Retina (tissue), 1 donor: ENCODE measurements around the gene TMEM156.
"Not testable (repeated sequence)": the region's sequence is repeated elsewhere in the genome, so short reads cannot be mapped to it uniquely, and the experiment has no call there.

Source experiments
- DNase-seq: peaks from one replicate; pipeline ENCODE4 v3.0.0-alpha.2; 2016

TMEM156 gene

DNA sequence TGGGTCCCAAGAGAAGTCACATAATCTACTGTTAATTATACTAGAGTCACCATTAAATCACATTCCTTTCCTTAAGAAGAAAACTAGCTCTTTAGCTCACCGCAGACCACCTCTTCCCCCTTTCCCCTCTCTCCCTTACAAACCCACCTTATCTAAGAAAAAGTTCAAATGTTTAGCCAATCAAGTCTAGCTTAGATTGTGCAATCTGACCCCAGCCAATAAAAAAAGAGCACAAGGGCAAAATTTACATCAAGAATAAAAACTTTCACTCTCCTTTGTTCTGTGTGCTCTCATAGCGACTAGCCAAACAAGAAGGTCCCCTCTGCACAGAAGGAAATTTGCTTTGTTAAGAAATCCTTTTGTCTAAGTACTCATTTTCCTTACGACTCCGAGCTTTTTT is 76.3 kb downstream of the TMEM156 start:
- no peak for DNase-seq

DNA sequence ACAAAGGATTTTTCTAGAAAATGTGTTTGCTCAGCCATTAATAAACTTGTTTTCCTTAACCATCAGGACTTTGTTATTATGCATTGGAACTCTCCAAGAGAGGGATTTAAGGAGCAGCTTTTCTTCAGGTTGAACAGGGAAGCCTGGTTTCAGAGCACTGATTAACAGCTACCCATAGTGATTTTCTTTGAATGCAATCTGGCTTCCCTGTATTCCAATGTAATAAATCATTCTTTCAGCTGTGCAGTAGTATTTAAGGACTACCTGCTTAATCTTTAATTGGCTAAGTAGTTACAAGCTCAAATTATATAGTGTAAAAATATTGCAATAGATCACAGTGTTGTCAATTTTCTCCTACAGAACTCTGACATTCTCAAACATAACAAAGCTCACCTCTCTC is 77.5 kb downstream of the TMEM156 start:
- no peak for DNase-seq

DNA sequence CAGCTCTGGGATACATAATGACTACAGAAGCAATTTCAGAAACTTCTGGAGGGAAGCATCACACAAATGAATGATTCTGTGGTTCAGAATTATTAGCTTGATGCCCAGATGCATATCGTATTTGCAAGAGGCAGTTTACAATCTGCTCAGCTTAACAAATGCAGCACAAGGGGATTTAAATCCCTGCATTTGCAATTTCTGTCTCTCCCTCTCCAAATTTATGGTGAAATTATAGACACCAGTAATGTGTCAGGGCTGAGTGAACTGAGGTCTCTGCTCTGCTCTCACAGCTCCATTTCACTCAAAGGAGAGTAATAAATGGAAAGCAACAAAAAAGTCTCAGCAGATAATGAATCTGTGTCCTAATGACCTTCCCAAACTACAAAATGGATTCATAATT is 80.2 kb downstream of the TMEM156 start:
- DNase-seq, result no peak

DNA sequence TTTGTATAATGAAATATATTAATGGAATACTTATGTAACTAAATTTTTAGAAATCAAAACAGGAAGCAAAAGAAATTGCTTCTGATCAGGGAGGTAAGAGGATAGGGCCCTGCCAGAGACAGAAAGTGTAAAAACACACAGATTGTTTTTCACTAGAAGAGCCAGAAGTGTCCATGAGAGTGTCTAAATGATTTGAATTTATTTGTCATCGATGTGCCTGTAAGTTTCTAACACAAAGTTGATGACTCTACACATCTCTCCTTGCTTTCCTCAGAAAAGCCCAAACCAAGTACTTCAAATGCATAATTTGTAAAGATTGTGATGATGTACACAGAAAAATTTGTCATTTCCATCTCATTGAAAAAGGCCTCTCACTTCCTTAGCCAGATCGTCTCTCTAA is 80.6 kb downstream of the TMEM156 start:
- no peak for DNase-seq

DNA sequence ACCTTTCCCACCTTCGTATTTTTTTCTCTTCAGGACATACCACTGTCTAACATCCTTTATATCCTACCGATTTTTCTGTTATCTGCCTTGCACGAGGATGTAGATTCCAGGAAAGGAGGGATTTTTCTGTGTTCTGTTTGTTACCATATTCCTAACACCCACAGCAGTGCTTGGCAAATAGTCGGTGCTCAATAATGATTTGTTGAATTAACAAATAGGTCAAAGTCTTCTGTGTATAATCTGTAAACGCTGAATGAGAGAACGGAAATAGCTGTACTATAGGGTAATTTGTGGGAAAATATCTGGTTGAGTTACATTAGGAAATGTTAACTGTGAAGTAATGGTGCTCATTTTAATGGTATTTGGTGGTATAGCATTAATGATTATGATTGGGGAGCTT is 81.5 kb downstream of the TMEM156 start:
- no peak for DNase-seq

DNA sequence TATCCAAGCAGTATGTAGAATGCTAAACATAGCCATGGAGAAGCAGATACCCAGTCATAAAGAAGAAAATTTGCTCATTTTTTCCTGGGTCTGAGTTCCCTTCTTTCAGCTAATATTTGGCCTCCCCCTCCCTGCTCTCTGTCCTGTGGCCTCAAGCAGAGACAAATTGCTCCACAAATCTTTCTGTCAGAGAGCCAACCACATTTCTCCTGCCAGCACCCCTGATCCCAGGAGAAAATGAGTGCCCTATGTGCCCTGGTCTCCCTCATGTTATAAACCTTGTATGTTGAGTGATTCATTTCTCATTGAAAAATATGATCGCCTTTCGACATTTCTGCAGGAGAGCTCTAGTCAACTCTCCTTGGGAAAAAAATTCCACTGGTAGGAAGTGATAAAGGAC is 82.0 kb downstream of the TMEM156 start:
- no peak for DNase-seq

DNA sequence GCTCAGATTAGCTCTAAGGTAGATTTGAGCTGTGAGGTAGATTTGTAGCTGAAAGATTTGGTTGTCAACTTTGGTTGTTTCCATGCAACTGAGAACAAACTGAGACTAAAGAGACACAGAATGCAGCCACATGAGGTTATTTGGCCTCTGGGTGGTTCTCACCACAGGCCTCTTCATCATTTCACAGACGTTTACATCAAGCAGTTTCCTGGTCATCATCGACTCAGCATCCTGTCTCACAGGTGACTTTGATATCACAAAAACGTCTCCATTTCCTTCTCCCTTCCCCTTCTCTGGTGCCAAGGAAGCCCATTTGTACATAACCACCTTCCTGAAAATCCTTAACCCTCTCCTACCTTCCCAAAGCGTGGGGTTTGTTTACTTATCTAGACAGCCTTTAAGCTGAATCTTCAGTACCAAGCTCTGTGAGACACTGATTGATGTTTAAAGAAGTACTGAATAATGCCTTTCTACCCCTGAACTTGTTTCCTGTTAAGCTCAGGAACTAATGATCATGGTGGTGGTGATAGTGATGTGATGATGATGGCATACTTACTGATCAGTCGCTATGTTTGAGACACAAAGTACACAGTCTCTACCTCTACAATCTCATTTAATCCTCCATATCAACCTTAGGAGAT is 82.7 kb downstream of the TMEM156 start:
- DNase-seq, result no peak

DNA sequence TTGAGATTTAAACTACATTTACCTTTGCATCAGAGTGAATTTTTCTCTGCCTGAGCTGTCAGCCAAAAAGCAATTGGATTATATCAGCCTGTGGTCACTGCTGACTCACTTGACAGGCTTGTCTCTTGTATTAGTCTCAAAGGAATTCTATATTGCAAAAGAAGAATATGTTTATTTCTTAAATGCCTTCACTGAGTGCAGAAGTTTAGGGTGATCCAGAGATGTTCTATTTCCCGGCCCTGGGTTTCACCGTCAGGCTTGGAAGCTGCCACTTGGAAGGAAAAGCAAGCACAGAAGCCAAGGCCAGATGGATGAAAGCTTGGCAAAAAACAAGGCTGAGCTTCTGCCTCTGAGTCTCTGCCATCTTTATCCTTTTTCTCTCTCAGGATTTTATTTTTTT is 83.7 kb downstream of the TMEM156 start:
- no peak for DNase-seq

DNA sequence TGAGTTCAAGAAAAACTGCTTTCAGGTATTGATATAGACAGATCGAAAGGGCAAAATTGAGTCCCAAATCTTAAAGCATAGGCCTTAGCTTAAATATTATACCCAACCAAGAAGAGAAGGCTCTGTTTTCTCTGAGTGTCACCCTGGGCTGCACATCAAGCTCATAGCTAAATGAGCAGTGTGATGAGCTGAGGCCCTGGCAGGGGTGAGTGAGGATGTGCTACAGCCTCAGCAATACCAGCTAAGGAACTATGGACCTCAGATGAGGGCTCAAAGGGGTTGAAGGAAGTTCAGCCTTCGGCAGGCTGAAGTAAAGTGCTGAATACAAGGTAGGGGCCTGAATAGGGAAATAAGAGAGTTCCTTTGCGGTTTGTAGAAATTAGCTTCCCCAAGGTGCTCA is 85.3 kb downstream of the TMEM156 start:
- DNase-seq, result no peak

DNA sequence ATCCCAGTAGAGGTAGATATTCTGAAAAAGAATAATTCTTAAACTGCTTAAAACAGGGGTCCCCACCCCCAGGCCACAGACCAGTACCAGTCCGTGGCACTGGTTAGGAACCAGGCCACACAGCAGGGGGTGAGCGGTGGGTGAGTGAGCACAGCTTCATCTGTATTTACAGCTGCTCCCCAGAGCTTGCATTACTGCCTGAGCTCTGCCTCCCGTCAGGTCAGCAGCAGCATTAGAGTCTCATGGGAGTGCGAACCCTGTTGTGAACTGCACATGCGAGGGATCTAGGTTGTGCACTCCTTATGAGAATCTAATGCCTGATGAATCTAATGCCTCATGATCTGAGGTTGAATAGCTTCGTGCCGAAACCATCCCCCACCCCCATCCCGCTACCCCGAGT is 87.8 kb downstream of the TMEM156 start:
- DNase-seq, result no peak

DNA sequence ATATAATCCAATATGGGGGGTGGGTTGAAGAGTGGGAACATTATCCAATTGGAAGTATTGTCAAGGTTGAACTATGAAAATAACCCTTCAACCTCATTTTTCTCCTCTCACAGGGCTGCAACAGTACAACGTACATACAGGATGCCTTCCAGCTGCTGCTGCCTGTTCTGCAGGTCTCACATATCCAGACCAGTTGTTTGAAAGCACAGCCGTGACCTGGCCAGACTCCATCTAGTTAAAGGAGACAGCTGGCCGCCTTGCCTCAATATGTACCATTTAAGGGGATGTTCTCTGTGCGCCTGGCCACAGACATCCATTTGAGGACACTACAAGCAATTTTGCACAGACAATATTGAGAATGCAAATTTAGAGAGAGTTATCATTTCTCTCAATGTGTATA is 88.9 kb downstream of the TMEM156 start:
- DNase-seq, result no peak

DNA sequence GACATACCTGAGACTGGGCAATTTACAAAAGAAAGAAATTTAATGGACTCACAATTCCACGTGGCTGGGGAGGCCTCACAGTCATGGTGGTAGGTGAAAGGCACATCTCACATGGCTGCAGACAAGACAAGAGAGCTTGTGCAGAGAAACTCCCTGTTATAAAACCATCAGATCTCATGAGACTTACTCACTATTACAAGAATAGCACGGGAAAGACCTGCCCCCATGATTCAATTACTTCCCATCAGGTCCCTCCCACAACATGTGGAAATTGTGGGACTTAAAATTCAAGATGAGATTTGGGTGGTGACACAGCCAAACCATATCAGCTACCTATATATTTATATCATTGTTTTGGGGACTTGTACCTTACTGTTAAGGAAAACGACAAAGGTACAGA is 90.3 kb downstream of the TMEM156 start:
- DNase-seq, result not testable (repeated sequence)

DNA sequence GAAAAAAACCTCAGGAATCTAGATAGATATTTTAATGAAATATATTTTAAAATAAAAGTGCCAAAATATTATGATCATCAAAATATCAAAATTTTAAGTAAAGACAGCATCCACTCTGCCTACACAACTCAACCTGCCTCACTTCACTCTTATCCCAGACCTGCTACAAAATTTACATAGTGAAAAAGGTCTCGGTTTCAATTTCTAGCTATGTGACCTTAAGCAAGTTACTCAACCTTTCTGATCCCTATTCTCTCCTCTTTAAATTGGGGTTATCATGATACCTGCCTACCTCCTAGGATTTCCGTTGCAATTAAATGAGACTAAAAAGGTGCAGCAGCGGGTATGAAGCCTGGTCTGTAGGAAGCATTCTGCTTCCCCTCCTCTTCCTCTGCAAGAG is 91.7 kb downstream of the TMEM156 start:
- no peak for DNase-seq

DNA sequence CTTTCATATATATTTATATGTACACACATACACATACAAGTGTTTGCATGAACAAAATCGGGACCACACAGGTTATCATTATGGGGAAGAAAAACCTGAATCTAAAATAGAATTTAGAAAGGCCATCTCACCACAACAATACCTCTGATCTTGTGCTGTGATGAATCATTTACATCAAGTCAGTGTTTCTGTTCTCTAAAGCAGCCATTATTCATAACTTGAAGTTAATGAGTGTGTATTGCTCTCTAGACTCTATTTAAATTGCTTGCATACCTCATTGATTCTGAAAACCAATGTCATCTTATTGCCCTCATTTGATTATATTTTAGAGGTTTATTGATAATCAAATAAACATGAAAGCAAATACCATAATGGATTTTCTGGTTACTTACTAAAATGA is 93.0 kb downstream of the TMEM156 start:
- no peak for DNase-seq

DNA sequence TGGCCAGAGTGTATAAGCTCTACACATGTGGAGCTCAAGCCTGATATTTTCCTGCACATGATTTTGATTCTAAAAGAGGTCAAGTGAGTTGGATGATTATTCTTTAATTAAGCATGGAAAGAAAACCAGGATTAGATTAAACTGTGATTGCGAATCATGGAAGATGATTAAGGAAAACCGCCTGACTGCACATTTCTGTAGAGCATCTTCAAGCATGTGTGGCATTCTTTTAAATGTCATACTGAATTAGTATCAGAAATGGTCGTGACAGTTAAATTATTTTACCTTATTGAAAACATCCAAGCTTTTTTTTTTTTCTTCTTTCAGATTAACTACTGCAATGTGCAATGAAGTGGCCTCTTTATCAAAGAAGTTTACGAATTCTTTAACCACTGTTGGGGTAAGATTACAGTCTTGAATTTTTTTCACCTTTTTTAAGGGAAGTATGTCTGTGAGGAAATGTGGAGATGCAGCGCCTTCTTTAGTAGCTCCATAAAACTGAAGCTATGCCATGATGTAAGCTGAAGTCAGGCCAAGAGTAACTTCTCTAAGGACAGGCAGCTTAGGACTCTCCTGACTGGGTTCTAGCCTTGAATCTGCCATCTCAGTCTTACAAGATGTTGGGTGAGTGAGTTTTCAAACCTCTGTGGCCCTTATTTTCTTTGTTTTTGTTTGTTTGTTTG is 96.7 kb downstream of the TMEM156 start:
- DNase-seq, result peak; percentile 74

DNA sequence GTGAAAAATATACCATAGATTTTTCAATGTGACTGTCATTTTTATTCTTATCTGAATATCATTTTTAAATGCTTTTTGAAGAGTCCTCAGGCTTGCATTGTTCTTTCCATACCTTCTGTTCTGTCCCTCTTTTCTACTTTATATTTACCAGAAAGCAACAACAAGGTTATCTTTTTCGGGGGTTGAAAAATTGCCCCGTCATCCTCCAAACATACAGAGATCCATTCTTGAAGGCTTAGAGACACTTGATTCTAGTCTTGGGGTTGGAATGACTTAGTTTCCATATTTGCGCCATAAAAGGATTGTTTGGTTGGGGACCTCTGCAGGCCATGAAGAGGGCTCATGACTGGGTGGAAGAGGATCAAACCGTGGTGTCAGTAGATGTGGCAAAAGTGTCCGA is 101.1 kb downstream of the TMEM156 start:
- no peak for DNase-seq

DNA sequence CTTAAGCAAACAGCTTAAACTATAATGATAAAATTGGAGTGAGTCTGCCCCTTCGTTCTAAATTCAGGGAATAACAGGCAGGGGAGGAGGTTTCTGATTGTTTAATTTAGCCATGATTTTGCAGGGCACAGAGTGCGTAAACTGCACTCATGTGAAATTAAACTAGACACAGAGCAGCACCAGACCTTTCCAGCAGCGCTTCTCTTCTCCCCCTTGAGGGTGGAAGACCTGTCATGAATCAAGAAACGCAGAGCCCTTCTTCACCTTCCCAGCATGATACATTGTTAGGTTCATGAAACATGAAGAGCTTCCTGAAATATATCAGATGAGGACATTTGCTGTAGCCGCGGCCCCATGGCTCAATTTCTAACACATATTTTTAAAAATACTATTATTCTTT is 101.5 kb downstream of the TMEM156 start:
- no peak for DNase-seq

DNA sequence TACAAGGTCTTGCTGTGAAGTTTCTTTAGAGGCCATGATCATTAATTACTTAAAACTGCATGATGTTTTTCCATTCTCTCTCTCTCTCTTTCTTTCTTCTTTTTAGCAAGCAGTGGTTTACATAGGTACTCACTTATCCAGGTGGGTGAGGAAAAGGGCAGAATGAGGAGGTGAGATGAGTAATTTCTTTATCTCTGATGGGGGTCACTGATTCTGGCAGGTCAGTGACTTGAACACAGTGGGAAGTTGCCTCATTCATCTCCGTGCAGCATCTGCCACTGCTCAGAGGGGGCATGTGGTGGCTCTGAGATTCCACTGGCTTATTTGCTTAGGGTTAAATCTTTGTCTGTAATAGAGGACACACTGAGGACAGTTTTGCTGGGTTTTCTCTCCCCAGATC is 102.0 kb downstream of the TMEM156 start:
- DNase-seq, result no peak

DNA sequence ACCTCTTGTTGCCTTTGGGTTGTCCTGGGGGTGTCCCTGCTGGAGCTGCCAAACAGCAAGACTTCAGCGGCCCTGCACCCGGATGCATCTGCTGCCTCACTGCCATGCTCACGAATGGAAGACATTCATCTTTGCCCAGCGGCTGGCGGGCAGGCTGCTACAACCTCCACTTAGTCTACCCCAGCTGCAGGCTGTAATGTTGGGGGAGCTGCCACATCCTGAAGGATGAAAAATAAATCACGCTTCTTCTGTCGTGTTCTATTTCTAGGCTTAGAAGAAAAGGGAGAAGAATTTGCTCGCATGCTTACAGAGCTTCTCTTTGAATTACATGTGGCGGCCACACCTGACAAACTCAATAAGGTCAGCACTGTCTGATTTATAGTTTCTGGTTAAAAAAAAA is 103.2 kb downstream of the TMEM156 start:
- no peak for DNase-seq

DNA sequence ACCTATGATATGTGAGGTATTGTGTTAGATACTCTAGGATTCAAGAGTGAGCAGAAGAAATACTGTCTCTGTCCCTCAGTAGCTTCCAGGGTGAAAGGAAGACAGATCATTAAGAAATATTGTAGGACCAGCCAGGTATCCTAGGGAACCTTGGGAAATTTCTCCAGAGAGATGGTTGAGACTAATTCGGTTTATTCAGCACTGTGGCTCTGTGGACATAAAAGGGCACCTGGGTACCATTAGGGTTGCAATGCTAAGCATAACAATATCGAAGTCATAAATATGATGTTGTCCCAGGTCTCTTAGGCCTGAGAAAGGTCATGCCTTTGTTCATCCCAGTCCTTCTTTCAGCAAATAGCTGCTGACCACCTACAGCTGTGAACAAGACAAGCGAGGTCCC is 103.6 kb downstream of the TMEM156 start:
- no peak for DNase-seq

DNA sequence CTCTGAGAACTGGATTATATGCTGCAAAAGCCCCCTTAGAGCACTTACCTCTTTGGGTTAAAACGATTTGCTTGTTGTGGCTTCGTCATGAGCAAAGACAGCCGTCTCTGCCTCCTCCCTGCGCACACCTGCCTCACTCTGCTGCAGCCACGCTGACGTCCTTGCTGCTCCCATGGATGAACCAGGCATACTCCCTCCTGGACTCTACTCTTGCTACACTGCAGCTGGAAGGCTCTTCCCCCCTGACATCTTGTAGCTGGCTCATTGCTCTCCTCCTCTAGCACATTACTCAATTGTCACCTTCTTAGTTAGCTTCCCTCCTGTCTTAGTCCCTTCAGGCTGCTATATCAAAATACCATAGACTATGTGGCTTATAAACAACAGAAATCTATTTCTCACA is 105.3 kb downstream of the TMEM156 start:
- no peak for DNase-seq

DNA sequence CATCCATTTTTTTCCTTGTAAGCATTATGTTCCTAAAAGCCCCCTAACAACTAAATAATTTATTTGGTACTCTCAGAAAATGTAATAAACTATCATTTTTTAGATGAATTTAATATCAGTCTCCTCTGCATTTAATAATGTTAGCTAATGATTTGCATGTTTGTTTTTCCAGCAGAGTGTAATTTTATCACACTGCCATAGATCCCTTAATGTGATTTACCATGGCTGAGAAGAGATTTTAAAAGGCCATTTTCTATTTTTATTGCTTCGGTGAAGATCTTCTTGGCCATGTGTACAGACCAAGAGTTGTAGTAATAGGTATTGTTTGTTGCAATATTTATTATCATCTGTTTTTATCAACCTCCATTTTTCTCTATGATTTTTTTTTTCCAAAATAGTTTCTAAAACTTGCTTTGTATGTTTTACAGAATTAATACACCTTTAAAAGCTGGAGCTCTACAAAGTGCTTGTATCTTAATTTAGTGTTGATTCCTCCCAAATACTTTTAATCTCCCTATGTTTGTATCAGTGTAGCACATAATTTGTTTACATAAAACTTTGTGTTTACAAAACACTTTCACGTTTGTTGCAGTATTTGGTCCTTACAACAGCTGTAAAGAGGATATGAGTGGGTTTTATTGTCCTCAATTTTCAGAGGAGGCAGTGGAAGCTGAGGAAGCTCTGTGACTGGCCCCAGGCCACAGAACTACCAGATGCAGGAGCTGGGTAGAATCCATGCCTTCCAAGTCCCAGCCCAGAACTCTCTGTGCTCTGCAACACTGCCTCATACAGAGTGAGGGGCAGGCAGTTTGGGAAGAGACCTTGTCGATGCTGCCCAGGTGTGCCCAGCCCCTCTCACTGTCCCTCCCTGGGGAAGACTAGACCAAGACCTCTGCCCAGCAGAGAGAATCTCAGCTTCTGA is 106.5 kb downstream of the TMEM156 start:
- no peak for DNase-seq

DNA sequence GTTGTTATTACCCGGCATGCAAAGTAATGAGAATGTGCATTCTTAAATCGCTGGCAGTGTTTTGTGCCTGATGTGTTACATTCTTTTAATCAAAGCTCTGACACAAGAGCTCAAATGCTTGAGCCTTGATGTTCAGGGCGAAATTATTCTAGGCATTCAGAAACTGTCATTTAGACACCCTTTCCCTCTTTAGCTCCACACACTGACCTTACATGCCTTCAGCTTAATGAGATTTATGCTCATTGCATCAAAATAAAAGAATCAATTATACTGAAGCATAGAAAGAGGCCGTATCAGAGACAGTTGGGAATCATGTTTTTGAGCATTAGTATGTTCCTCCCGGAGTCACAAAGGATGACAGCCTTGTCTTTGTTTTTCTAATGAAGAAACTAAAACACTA is 107.9 kb downstream of the TMEM156 start:
- DNase-seq, result peak; percentile 50

DNA sequence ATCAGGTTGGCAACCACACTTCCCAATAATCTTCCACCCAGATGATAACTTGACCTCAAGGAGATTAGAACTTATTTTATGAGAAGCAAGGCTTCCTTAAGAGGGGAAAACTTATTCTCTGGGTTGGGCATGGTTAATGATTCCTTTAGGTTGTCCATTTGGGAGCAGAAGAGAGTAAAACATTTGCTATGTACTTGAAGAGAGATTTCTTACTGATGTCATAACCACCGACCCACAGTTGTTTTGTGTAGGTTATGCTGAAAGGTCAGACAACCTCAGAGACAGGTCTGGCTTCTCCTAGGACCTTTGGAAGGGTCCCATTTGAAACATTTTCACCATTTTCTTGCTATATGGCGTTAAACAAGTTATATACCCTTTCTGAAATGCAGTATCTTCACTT is 108.5 kb downstream of the TMEM156 start:
- DNase-seq, result no peak
